H1 (cell line): ENCODE measurements around the gene C19orf25. TPM values are rescaled to one million over a fixed set of nuclear protein-coding genes. Genes with fewer than 3 reads are reported as not detected.

ENCODE experiments used
- ATF2 ChIP-seq: IDR thresholded peaks from 2 replicates; pipeline ENCODE4 v1.6.1; 2012; ENCODE audit warnings: low read length, inconsistent platforms
- CREB1 ChIP-seq: IDR thresholded peaks from 2 replicates; pipeline ENCODE4 v1.6.1; 2012; ENCODE audit warnings: inconsistent platforms
- JUND ChIP-seq: IDR thresholded peaks from 2 replicates; pipeline ENCODE4 v1.6.1; 2011; ENCODE audit warnings: mild to moderate bottlenecking, improper control_type of control experiment, low read length
- KDM1A ChIP-seq: fragments of 200-600, 300-600 bp; sonication (generic); IDR thresholded peaks from 2 replicates; pipeline ENCODE4 v1.7.1; 2016; ENCODE audit warnings: mild to moderate bottlenecking, low read length, borderline replicate concordance
- POU5F1 ChIP-seq: IDR thresholded peaks from 2 replicates; pipeline ENCODE4 v1.6.1; 2011; ENCODE audit warnings: low read depth, mild to moderate bottlenecking, low read length, moderate library complexity
- RNF2 ChIP-seq: fragments of 200-900, 300-1000 bp; sonication (generic); IDR thresholded peaks from 2 replicates; pipeline ENCODE4 v1.7.1; 2016; ENCODE audit warnings: borderline replicate concordance, low read depth, mild to moderate bottlenecking, antibody characterized with exemption, low read length; ENCODE audit not compliant: poor library complexity, severe bottlenecking; ENCODE audit errors: missing control alignments
- polyA plus RNA-seq, 7 experiments: library from polyadenylated mRNA; depleted of rRNA in 3 of 7; stranded (reverse) in 5 of 7; unstranded in 2 of 7; fragments of >200 nt in 5 of 7; fragments of 200-250 nt in 2 of 7; gene quantifications; 1 replicate in 5 of 7; 2 replicates in 1 of 7; 4 replicates in 1 of 7; pipeline versions ENCODE4 v1.2.1 to v1.2.3, GENCODE V29; 2011 to 2013; ENCODE audit warnings: missing spikeins in 2 of 7, mixed read lengths in 2 of 7
- total RNA-seq: library from RNA; stranded (reverse); fragmentation: NEBNext Ultra II Directional; extraction: Animal tissue kit (Norgen Biotek cat#: 25700); gene quantifications from 2 replicates; pipeline ENCODE4 v1.2.1, GENCODE V29; 2021

The C19orf25 gene
- total and polyA plus RNA-seq, 2 of the 8 experiments (the other 6 are each of a cell fraction or from before 2014, with no cell fraction given) = 41.3 to 67.4 TPM

DNA sequence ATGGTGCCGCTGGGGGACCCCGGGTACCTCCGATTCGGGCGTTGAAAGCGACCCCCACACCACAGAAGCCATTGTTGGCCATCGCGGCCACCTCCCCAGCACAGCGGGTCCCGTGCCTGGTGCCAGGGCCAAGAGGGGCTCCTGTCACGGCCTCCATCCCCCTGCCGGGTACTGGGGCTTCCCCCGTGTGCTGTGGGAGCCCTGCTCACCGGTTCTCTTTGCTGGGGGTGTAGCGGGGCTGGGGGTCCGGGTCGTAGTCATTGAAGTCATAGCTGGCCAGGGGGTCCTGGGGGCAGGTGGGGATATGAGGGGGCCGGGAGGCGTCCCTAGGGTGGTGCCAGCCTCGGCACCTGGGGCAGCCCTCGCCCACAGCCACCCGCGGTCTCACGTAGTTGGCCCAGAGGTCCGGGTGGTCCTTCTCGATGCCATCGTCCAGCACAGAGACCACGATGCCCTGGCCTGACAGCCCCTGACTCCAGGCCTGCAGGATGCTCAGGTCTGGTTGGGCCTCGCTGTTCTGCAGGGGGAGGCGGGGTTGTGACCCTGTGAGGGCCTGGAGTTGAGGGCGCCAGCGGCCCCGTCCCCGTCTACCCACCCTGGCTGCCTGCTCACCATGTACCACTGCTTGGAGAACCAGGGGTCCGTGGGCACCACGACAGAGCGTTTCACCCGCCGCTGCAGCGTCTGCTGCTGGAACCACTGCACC, 8.7 kb upstream of the C19orf25 start (continued):
- TF ChIP-seq CREB1 (no peak), RNF2 (no peak), POU5F1 (no peak), KDM1A (no peak), ATF2 (no peak), JUND (no peak)
